A549 (cell line): ENCODE measurements around the gene DDO.

Experiments used
- BHLHE40 ChIP-seq: IDR thresholded peaks from 2 replicates; pipeline ENCODE4 v1.6.1; 2012; ENCODE audit warnings: low read depth, low read length, inconsistent platforms
- CHD2 ChIP-seq: fragments of 150-350 bp; IDR thresholded peaks from 2 replicates; pipeline ENCODE4 v1.6.1; 2014; ENCODE audit warnings: low read length; ENCODE audit not compliant: partially characterized antibody
- CTCF ChIP-seq: fragments of >200 bp; sonication (Bioruptor Twin); formaldehyde crosslinking; IDR thresholded peaks from 3 replicates; pipeline ENCODE4 v1.5.1; 2016
- KDM1A ChIP-seq: fragments of 200-600 bp; sonication (generic); IDR thresholded peaks from 2 replicates; pipeline ENCODE4 v1.6.1; 2016; ENCODE audit warnings: low read depth, mild to moderate bottlenecking
- MAFK ChIP-seq: fragments of 450-650 bp; IDR thresholded peaks from 2 replicates; pipeline ENCODE4 v1.6.1; 2014; ENCODE audit not compliant: partially characterized antibody
- MAX ChIP-seq: IDR thresholded peaks from 2 replicates; pipeline ENCODE4 v1.6.1; 2012
- NFE2L2 ChIP-seq: fragments of 150-350 bp; conservative IDR thresholded peaks from 2 replicates; pipeline ENCODE4 v1.6.1; 2014; ENCODE audit warnings: low read length
- POLR2A ChIP-seq: IDR thresholded peaks from 2 replicates; pipeline ENCODE4 v1.6.1; 2012; ENCODE audit warnings: mild to moderate bottlenecking, low read length
- RNF2 ChIP-seq: fragments of 200-600 bp; sonication (generic); IDR thresholded peaks from 2 replicates; pipeline ENCODE4 v1.6.1; 2016; ENCODE audit warnings: low read depth, mild to moderate bottlenecking, antibody characterized with exemption, moderate library complexity, borderline replicate concordance
- USF2 ChIP-seq: fragments of 450-650 bp; IDR thresholded peaks from 2 replicates; pipeline ENCODE4 v1.6.1; 2014; ENCODE audit warnings: antibody characterized with exemption
- ZFP36 ChIP-seq: fragments of 450-650 bp; IDR thresholded peaks from 2 replicates; pipeline ENCODE4 v1.6.1; 2014; ENCODE audit warnings: borderline replicate concordance; ENCODE audit not compliant: partially characterized antibody

GRCh38 chr6:110459137-110459536 is 43.8 kb upstream of the DDO start:
- TF ChIP-seq NFE2L2 (no peak), KDM1A (no peak), RNF2 (no peak), CTCF (no peak), CHD2 (no peak), POLR2A (no peak), USF2 (no peak), ZFP36 (no peak), BHLHE40 (no peak), MAFK (no peak), MAX (no peak)
